ENCODE data around the gene KDM4C.

KDM4C gene

GRCh38 chr9:7094576-7094975 lies 336.8 kb downstream of the KDM4C start:
- TF ChIP-seq EGR1 (IDR thresholded peaks at IDR 0.05) (no peak), RAD21 (IDR thresholded peaks at IDR 0.05; ENCODE audit: low read depth) (no peak), FOXM1 (IDR thresholded peaks at IDR 0.05; ENCODE audit: borderline replicate concordance, low read depth) (no peak), TAF1 (IDR thresholded peaks at IDR 0.05; ENCODE audit: low read depth) (no peak), YY1 (IDR thresholded peaks at IDR 0.05; ENCODE audit: low read depth) (no peak), TEAD4 (IDR thresholded peaks at IDR 0.05) (no peak), CREB1 (IDR thresholded peaks at IDR 0.05; ENCODE audit: low read depth) (no peak), REST (IDR thresholded peaks at IDR 0.05; ENCODE audit: low read depth) (no peak)

- TF ChIP-seq EGR1 (IDR thresholded peaks at IDR 0.05) (no peak), REST (IDR thresholded peaks at IDR 0.05; ENCODE audit: low read depth) (no peak), USF1 (IDR thresholded peaks at IDR 0.05) (no peak), RAD21 (IDR thresholded peaks at IDR 0.05; ENCODE audit: low read depth) (no peak), TAF1 (IDR thresholded peaks at IDR 0.05; ENCODE audit: low read depth) (no peak)
Observed at GRCh38 chr9:7095058-7095457, 337.3 kb downstream of the KDM4C start.

- TF ChIP-seq USF1 (IDR thresholded peaks at IDR 0.05): no peak
- no peak for TF ChIP-seq TAF1 (IDR thresholded peaks at IDR 0.05; ENCODE audit: low read depth)
- TF ChIP-seq EP300 (IDR thresholded peaks at IDR 0.05; ENCODE audit: borderline replicate concordance): no peak
- no peak for TF ChIP-seq CREB1 (IDR thresholded peaks at IDR 0.05; ENCODE audit: low read depth)
- TF ChIP-seq NFIC (IDR thresholded peaks at IDR 0.05): no peak
- TF ChIP-seq YY1 (IDR thresholded peaks at IDR 0.05; ENCODE audit: low read depth): no peak
- no peak for TF ChIP-seq TCF12 (IDR thresholded peaks at IDR 0.05; ENCODE audit: low read depth)
- TF ChIP-seq RAD21 (IDR thresholded peaks at IDR 0.05; ENCODE audit: low read depth): no peak
- no peak for TF ChIP-seq REST (IDR thresholded peaks at IDR 0.05; ENCODE audit: low read depth)
- no peak for TF ChIP-seq MAX (IDR thresholded peaks at IDR 0.05)
- TF ChIP-seq CEBPB (IDR thresholded peaks at IDR 0.05): no peak
- TF ChIP-seq TEAD4 (IDR thresholded peaks at IDR 0.05): no peak
- TF ChIP-seq FOXM1 (IDR thresholded peaks at IDR 0.05; ENCODE audit: borderline replicate concordance, low read depth): no peak
- no peak for TF ChIP-seq ZBTB7A (IDR thresholded peaks at IDR 0.05; ENCODE audit: low read depth)
Observed at GRCh38 chr9:7097040-7097715, 339.4 kb downstream of the KDM4C start.

GRCh38 chr9:7097785-7098752 lies 340.3 kb downstream of the KDM4C start:
- no peak for TF ChIP-seq TAF1 (IDR thresholded peaks at IDR 0.05; ENCODE audit: low read depth)
- TF ChIP-seq EP300 (IDR thresholded peaks at IDR 0.05; ENCODE audit: borderline replicate concordance): no peak
- TF ChIP-seq MAX (IDR thresholded peaks at IDR 0.05): no peak
- no peak for TF ChIP-seq RAD21 (IDR thresholded peaks at IDR 0.05; ENCODE audit: low read depth)
- TF ChIP-seq CREB1 (IDR thresholded peaks at IDR 0.05; ENCODE audit: low read depth): no peak
- no peak for TF ChIP-seq TCF12 (IDR thresholded peaks at IDR 0.05; ENCODE audit: low read depth)
- no peak for TF ChIP-seq ZBTB7A (IDR thresholded peaks at IDR 0.05; ENCODE audit: low read depth)
- no peak for TF ChIP-seq FOXM1 (IDR thresholded peaks at IDR 0.05; ENCODE audit: borderline replicate concordance, low read depth)
- no peak for TF ChIP-seq EGR1 (IDR thresholded peaks at IDR 0.05)
- TF ChIP-seq REST (IDR thresholded peaks at IDR 0.05; ENCODE audit: low read depth): no peak
